Measurements from ENCODE around the gene ATG5. TPM values are rescaled to one million over a fixed set of nuclear protein-coding genes. Genes with fewer than 3 reads are reported as not detected.
A peak's percentile ranks its signal among the peaks of the same experiment; 100 is the strongest.

Gene ATG5
- total and polyA plus RNA-seq, 9 of the 15 experiments (the other 6 are each of a cell fraction or from before 2014, with no cell fraction given), result 29.0 to 80.0 (median 53.2) TPM

DNA sequence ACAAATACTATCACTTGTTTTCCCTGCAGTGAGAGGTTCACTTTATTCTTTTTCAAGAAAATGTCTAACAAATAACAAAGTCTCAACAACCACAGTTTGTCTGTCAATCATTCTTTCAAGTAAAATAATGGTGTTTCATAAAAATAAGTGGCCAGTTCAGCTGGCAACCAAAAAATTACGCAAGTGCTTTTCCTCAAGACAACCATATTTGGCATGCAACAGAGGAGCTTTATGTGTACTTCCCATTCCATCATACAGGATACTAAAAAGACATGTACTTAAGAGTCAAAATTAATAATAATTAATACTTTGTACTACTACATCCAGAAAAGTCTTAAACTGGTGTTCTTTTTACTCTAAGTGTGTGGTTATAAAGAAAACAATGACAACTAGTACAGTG, 34.6 kb downstream of the ATG5 start (continued):
- TF ChIP-seq FOXO4 (CRISPR knock-in tag; IDR thresholded peaks at IDR 0.05) (no peak), PKNOX1 (IDR thresholded peaks at IDR 0.05) (peak; percentile 42; the same call in 1 of the 2 replicates), ZFP1 (CRISPR knock-in tag; IDR thresholded peaks at IDR 0.05) (peak; percentile 91), CEBPB (tag; IDR thresholded peaks at IDR 0.05) (peak; percentile 83), ZNF165 (CRISPR knock-in tag; IDR thresholded peaks at IDR 0.05; ENCODE audit: borderline replicate concordance) (no peak), CEBPG (CRISPR knock-in tag; IDR thresholded peaks at IDR 0.05) (peak; percentile 19; the same call in 1 of the 2 replicates), CEBPG (tag; conservative IDR thresholded peaks at IDR 0.05 in 1 of 2, IDR thresholded peaks at IDR 0.05 in 1 of 2) (no peak), ATF4 (CRISPR knock-in tag; IDR thresholded peaks at IDR 0.05) (no peak), GATAD2A (IDR thresholded peaks at IDR 0.05) (no peak), C11orf30 (IDR thresholded peaks at IDR 0.05; ENCODE audit: low read depth) (no peak), ELF1 (tag; IDR thresholded peaks at IDR 0.05) (no peak), TRIM24 (IDR thresholded peaks at IDR 0.05) (peak; percentile 45 to 51; a peak in 2 of 4 replicates), ZNF3 (CRISPR knock-in tag; IDR thresholded peaks at IDR 0.05) (no peak), THRAP3 (IDR thresholded peaks at IDR 0.05; ENCODE audit: borderline replicate concordance) (no peak), ZNF347 (CRISPR knock-in tag; IDR thresholded peaks at IDR 0.05; ENCODE audit: low read depth) (no peak)

All from K562 (cell line).